Nephron progenitor cell (in vitro differentiated cells): ENCODE data around the gene SND1.

Experiments
- DNase-seq: peaks from one replicate; pipeline ENCODE4 v3.0.0; 2021
- H3K27ac Mint-ChIP-seq: 2 replicates; pipeline ENCODE4 v1.8.0; 2021; ENCODE audit warnings: mild to moderate bottlenecking, moderate library complexity, mixed read lengths
- H3K27me3 Mint-ChIP-seq: 2 replicates; pipeline ENCODE4 v1.8.0; 2021; ENCODE audit warnings: mild to moderate bottlenecking, low read depth, mixed read lengths; ENCODE audit not compliant: poor library complexity
- H3K36me3 Mint-ChIP-seq: 2 replicates; pipeline ENCODE4 v1.8.0; 2021; ENCODE audit warnings: low read depth, mixed read lengths
- H3K4me1 Mint-ChIP-seq: 2 replicates; pipeline ENCODE4 v1.8.0; 2021; ENCODE audit warnings: mixed read lengths
- H3K4me3 Mint-ChIP-seq: 2 replicates; pipeline ENCODE4 v1.8.0; 2021; ENCODE audit warnings: mild to moderate bottlenecking, moderate library complexity, mixed read lengths
- H3K9me3 Mint-ChIP-seq: 2 replicates; pipeline ENCODE4 v1.8.0; 2021; ENCODE audit warnings: mild to moderate bottlenecking, moderate library complexity, mixed read lengths
- CTCF ChIP-seq: fragments of 200-600 bp; sonication (generic); IDR thresholded peaks from 2 replicates; pipeline ENCODE4 v1.5.0; 2021; ENCODE audit warnings: antibody characterized with exemption

Gene SND1

DNA sequence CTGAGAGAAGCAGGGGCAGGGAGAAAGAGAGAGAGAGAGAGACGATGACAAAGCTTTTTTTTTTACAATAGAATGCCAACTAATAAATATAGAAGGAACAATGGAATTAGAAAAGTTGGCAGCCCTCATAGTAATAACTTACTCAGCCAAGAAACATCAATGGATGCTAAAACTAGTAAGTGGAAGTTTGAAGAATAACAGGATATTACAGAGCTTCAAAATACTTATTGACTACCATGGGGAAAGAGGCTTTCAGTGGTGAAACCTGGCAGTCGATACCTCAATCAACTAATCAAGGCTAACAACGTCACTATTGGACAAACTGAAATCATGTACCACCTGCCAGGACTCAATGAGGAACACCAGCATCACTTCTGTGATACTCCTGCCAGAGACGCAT, 479.7 kb downstream of the SND1 start:
- Mint-ChIP-seq H3K4me3 (no peak overlapping the region), H3K27me3 (peaks cover 10% of the 10 kb centered on the region), H3K27ac (no peak overlapping the region), H3K4me1 (peaks cover 10% of the 10 kb centered on the region), H3K36me3 (peaks cover 8% of the 10 kb centered on the region), H3K9me3 (peaks cover 17% of the 10 kb centered on the region)
- DNase-seq, result no peak
- TF ChIP-seq CTCF, result no peak

DNA sequence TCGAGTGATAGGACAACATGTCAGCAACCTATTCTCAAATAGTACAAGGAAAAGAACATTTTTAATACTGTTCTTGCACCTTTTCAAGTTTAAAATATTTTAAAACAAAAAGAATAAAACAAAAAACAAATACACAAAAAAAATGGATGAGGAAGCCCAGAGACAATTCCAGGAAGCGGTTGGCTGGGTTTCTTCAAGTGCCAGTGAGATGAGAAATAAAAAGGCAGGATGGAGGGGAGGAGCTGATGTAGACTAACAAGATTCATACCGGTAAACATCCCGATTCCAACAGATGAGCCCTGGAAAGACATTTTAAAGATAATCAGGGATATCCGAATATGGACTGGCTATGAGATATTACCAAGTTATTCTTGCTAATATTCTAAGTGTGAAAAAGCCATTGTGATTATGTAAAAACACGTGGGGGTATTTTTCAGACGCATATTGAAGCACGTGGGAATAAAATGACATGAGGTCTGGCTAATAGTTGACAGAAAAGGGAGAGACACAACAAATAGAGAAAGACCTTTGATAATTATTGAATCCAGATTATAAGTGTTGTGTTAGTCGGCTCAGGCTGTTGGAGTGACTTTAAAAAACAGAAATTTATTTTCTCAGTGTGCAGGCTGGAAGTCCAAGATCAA, 480.6 kb downstream of the SND1 start:
- no peak for TF ChIP-seq CTCF
- no peak overlapping the region for H3K4me3 Mint-ChIP-seq
- no peak for DNase-seq
- peaks cover 8% of the 10 kb centered on the region for H3K36me3 Mint-ChIP-seq
- H3K9me3 Mint-ChIP-seq, result peaks cover 17% of the 10 kb centered on the region
- peaks cover 15% of the 10 kb centered on the region for H3K4me1 Mint-ChIP-seq
- peaks cover 14% of the 10 kb centered on the region for H3K27me3 Mint-ChIP-seq
- no peak overlapping the region for H3K27ac Mint-ChIP-seq

- TF ChIP-seq CTCF, result no peak
- Mint-ChIP-seq H3K9me3 (peaks cover 21% of the 10 kb centered on the region), H3K4me3 (peak overlapping the region; percentile 71), H3K27ac (peak overlapping the region; percentile 21), H3K4me1 (peaks cover 16% of the 10 kb centered on the region), H3K36me3 (peaks cover 8% of the 10 kb centered on the region), H3K27me3 (peaks cover 23% of the 10 kb centered on the region)
- no peak for DNase-seq
Measured at GRCh38 chr7:128135159-128135514, 483.1 kb downstream of the SND1 start.

- Mint-ChIP-seq H3K27ac (no peak overlapping the region), H3K9me3 (peaks cover 26% of the 10 kb centered on the region), H3K27me3 (peaks cover 25% of the 10 kb centered on the region), H3K36me3 (peaks cover 8% of the 10 kb centered on the region), H3K4me1 (peaks cover 16% of the 10 kb centered on the region), H3K4me3 (peak overlapping the region; percentile 82)
- peak; percentile 54 for TF ChIP-seq CTCF
- DNase-seq, result peak; percentile 77
Measured at GRCh38 chr7:128135515-128136214, 483.7 kb downstream of the SND1 start.

GRCh38 chr7:128136215-128136597, 484.2 kb downstream of the SND1 start:
- peak overlapping the region; percentile 82 for H3K4me3 Mint-ChIP-seq
- H3K27ac Mint-ChIP-seq, result no peak overlapping the region
- TF ChIP-seq CTCF, result no peak
- H3K9me3 Mint-ChIP-seq, result peaks cover 29% of the 10 kb centered on the region
- H3K4me1 Mint-ChIP-seq, result peaks cover 16% of the 10 kb centered on the region
- DNase-seq, result peak; percentile 48
- peaks cover 8% of the 10 kb centered on the region for H3K36me3 Mint-ChIP-seq
- H3K27me3 Mint-ChIP-seq, result peaks cover 27% of the 10 kb centered on the region

GRCh38 chr7:128137181-128137580, 485.2 kb downstream of the SND1 start:
- H3K27me3 Mint-ChIP-seq, result peaks cover 36% of the 10 kb centered on the region
- no peak overlapping the region for H3K27ac Mint-ChIP-seq
- peaks cover 8% of the 10 kb centered on the region for H3K36me3 Mint-ChIP-seq
- H3K4me1 Mint-ChIP-seq, result peaks cover 16% of the 10 kb centered on the region
- H3K4me3 Mint-ChIP-seq, result no peak overlapping the region
- DNase-seq, result no peak
- H3K9me3 Mint-ChIP-seq, result peaks cover 29% of the 10 kb centered on the region
- no peak for TF ChIP-seq CTCF
